GM21723 (cell line): Measurements from ENCODE around the gene NKTR.

ENCODE experiments used
- ATAC-seq: cut with Tn5 transposase; IDR thresholded peaks from one replicate; pipeline ENCODE4 v1.9.1; 2021; ENCODE audit warnings: mild to moderate bottlenecking, moderate library complexity; ENCODE audit not compliant: unreplicated experiment

Gene NKTR

GRCh38 chr3:42647821-42648459 lies 47.5 kb downstream of the NKTR start:
- ATAC-seq, result no peak

GRCh38 chr3:42649006-42649405 lies 48.5 kb downstream of the NKTR start:
- no peak for ATAC-seq

GRCh38 chr3:42649783-42650182 lies 49.3 kb downstream of the NKTR start:
- ATAC-seq, result no peak

- ATAC-seq, result no peak
Observed at GRCh38 chr3:42651248-42652091, 51.0 kb downstream of the NKTR start.

GRCh38 chr3:42652251-42652610 lies 51.7 kb downstream of the NKTR start:
- no peak for ATAC-seq

- peak; percentile 56 for ATAC-seq
Observed at GRCh38 chr3:42652611-42653302, 52.3 kb downstream of the NKTR start.

GRCh38 chr3:42653303-42653559 lies 52.7 kb downstream of the NKTR start:
- ATAC-seq, result no peak

GRCh38 chr3:42653560-42654330 lies 53.3 kb downstream of the NKTR start, which contains the start of gene ZBTB47:
ZBTB47 (plus strand) TSS chr3:42653697; CDS start chr3:42658356, 4,659 bp downstream.
- ATAC-seq, result no peak

GRCh38 chr3:42654331-42655201 lies 54.1 kb downstream of the NKTR start:
- no peak for ATAC-seq

- no peak for ATAC-seq
Observed at GRCh38 chr3:42655331-42655888, 54.9 kb downstream of the NKTR start.

GRCh38 chr3:42655980-42656679 lies 55.6 kb downstream of the NKTR start:
- ATAC-seq, result no peak

GRCh38 chr3:42656680-42657610 lies 56.5 kb downstream of the NKTR start:
- ATAC-seq, result no peak

- no peak for ATAC-seq
Observed at GRCh38 chr3:42657675-42658074, 57.2 kb downstream of the NKTR start.

- no peak for ATAC-seq
Observed at GRCh38 chr3:42658091-42658770, 57.7 kb downstream of the NKTR start.

GRCh38 chr3:42658771-42659390 lies 58.4 kb downstream of the NKTR start:
- no peak for ATAC-seq

- ATAC-seq, result no peak
Observed at GRCh38 chr3:42659451-42660130, 59.1 kb downstream of the NKTR start.
